ENCODE results near the gene CMTM2. TPM values are rescaled to one million over a fixed set of nuclear protein-coding genes. Genes with fewer than 3 reads are reported as not detected.

The CMTM2 gene
- total RNA-seq, 2 experiments from 2014 or later = 0.19 to 0.91 TPM

GRCh38 chr16:66544016-66544757 lies 35.1 kb upstream of the CMTM2 start:
- TF ChIP-seq EZH2phosphoT487 (IDR thresholded peaks at IDR 0.05; ENCODE audit: borderline replicate concordance, low read depth, low read length) = no peak
- no peak for TF ChIP-seq CTCF (conservative IDR thresholded peaks at IDR 0.05; ENCODE audit: low read length)
- Histone ChIP-seq H3K27ac (ENCODE audit: low read depth, low read length, poor library complexity, severe bottlenecking) (no peak overlapping the region), H2AFZ (ENCODE audit: low read length) (peak overlapping the region; percentile 33; the same call in 1 of the 2 replicates), H3K9me3 (ENCODE audit: low read length) (no peaks in the 10 kb centered on the region), H4K20me1 (ENCODE audit: insufficient read depth, low read length) (no peaks in the 10 kb centered on the region), H3K36me3 (ENCODE audit: insufficient read depth, low read length) (no peaks in the 10 kb centered on the region), H3K79me2 (ENCODE audit: insufficient read depth, low read depth, low read length) (no peaks in the 10 kb centered on the region), H3K4me2 (ENCODE audit: low read length) (peak overlapping the region; percentile 43), H3K4me3 (ENCODE audit: low read depth, low read length, poor library complexity, severe bottlenecking) (no peak overlapping the region), H3K9me2 (ENCODE audit: insufficient read depth, low read length) (no peaks in the 10 kb centered on the region), H3K4me1 (ENCODE audit: insufficient read depth, low read length, poor library complexity, severe bottlenecking) (peaks cover 46% of the 10 kb centered on the region)
- no TSS peak for BruUV-seq (replicated peaks)
- POLR2A ChIA-PET = interaction anchor here (0.6 to 2.1 kb wide), 7 partner anchors 8 to 1576 kb away, joined by 3 to 10 read pairs (median 5); partner anchors contain the start of gene CKLF
- no peak for DNase-seq (ENCODE audit: low spot score)
- CTCF ChIA-PET (ENCODE audit: unreplicated experiment) = interaction anchor here (0.6 kb wide), 1 partner anchor 10 kb away, joined by 3 read pairs; no protein-coding TSS in a partner anchor
- intact Hi-C loops (cut with micrococcal nuclease; ENCODE audit: unreplicated experiment) = no loop called here

GRCh38 chr16:66547101-66547989 lies 31.9 kb upstream of the CMTM2 start:
- Histone ChIP-seq H3K9me2 (ENCODE audit: insufficient read depth, low read length) (no peaks in the 10 kb centered on the region), H3K36me3 (ENCODE audit: insufficient read depth, low read length) (no peaks in the 10 kb centered on the region), H2AFZ (ENCODE audit: low read length) (no peak overlapping the region), H4K20me1 (ENCODE audit: insufficient read depth, low read length) (no peaks in the 10 kb centered on the region), H3K27ac (ENCODE audit: low read depth, low read length, poor library complexity, severe bottlenecking) (no peak overlapping the region), H3K4me1 (ENCODE audit: insufficient read depth, low read length, poor library complexity, severe bottlenecking) (peaks cover 55% of the 10 kb centered on the region), H3K4me2 (ENCODE audit: low read length) (no peak overlapping the region), H3K9me3 (ENCODE audit: low read length) (no peaks in the 10 kb centered on the region), H3K4me3 (ENCODE audit: low read depth, low read length, poor library complexity, severe bottlenecking) (no peak overlapping the region), H3K79me2 (ENCODE audit: insufficient read depth, low read depth, low read length) (no peaks in the 10 kb centered on the region)
- DNase-seq (ENCODE audit: low spot score) = no peak
- TF ChIP-seq CTCF (conservative IDR thresholded peaks at IDR 0.05; ENCODE audit: low read length) (no peak), EZH2phosphoT487 (IDR thresholded peaks at IDR 0.05; ENCODE audit: borderline replicate concordance, low read depth, low read length) (no peak)
- ChIA-PET POLR2A (interaction anchor here (0.7 to 1.6 kb wide), 2 partner anchors 10 to 26 kb away, joined by 4 to 5 read pairs; no protein-coding TSS in a partner anchor), CTCF (ENCODE audit: unreplicated experiment) (interaction anchor here (0.9 kb wide), 1 partner anchor 25 kb away, joined by 3 read pairs; no protein-coding TSS in a partner anchor)
- BruUV-seq (replicated peaks) = no TSS peak
- intact Hi-C loops (cut with micrococcal nuclease; ENCODE audit: unreplicated experiment) = no loop called here
